HT-29 (cell line): Measurements from ENCODE around the gene POLN. TPM values are rescaled to one million over a fixed set of nuclear protein-coding genes. Genes with fewer than 3 reads are reported as not detected.

Experiments
- DNase-seq: peaks from one replicate; pipeline ENCODE4 v3.0.0-alpha.2; 2015; ENCODE audit warnings: low spot score
- total RNA-seq: library from RNA; depleted of rRNA; stranded (reverse); fragments of >200 nt; shearing (Covaris generic); gene quantifications from 2 replicates; pipeline ENCODE4 v1.2.3, GENCODE V29; 2014

The POLN gene
- total RNA-seq, 1 experiment from 2014 or later: 0.71 TPM

DNA sequence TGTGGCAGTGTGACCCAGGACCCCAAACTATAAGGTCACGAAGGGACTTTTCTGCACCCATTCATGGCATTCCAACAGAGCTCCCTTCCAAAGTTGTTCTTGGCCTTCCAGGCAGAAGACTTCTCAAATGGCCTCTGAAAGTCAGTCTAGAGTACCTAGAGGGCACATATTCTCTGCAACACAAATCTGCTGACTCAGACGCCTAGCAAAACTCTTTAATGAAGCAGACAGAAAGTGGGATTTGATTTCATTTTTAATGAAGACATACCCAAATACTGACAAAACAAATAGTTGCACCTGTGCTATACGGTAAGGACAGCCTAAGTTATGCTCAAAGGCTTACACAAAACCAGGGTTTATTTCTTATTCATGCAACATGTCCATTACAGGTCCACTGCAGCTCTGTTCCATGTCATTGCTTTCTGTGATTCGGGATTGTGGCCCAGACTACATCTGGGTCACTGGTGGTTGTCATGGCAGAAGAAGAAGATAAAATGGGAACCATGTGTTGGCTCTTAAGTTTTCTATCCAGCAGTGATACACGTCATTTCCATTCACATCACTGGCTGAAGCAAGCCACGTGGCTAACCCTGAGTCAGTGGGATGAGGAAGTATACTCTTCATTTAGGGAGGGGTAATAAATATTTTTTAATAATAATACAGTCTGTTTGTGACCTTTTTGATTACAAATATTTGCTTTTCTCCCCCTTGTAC lies 125.1 kb downstream of the POLN start:
- DNase-seq: no peak

DNA sequence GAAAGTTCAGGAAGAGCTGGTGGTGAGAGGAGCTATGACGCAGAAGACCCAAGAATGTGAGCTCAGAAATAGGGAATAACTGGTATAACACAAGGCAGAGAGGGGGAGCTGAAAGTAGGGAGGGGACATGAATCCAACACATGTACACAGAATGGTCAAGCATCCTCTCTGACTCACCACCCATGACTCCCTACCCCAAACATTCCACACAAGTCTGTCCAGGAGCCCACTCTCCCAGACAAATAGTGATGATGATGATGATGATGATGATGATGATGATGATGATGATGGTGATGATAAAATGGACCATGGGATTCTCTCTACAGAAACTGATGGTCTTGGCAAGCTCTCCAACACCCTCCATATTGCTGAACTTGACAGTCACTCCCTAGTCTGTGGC lies 136.4 kb downstream of the POLN start:
- no peak for DNase-seq

DNA sequence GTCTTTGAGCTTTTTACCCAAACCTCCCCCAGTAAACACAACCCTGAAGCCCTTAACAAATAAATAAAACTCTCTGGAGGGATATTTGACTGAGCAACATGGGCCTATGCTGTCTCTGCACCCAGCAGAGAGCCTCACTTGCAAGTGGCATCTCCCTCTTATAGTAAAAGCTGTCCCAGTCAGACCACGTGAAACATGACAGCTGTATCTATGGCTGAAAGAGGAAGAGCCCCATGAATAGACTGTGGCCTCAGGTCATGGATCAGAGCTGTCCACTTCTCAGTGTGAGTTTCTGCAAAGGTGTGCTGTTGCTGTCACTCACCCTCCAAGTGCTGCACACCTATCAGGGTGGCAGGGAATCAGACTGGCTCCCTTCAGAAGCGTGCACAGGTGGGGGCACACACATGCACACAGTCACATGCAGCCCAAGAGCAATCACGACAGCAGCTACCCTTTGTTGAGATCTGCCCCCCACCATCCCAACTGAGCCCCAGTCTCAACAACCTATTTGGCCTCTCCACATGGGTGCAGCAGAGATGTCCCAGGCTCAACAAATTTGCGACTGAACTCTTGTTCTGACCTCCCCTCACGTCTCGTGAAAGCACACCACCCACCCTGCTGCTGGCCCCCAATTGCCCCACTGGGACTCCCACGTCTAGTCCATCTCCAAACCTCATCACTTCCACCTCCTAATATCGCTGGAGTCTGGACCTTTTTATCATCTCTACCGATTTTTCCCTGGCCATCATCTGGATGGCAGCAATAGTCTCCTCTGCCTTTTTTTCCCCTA lies 137.2 kb downstream of the POLN start:
- DNase-seq: no peak

DNA sequence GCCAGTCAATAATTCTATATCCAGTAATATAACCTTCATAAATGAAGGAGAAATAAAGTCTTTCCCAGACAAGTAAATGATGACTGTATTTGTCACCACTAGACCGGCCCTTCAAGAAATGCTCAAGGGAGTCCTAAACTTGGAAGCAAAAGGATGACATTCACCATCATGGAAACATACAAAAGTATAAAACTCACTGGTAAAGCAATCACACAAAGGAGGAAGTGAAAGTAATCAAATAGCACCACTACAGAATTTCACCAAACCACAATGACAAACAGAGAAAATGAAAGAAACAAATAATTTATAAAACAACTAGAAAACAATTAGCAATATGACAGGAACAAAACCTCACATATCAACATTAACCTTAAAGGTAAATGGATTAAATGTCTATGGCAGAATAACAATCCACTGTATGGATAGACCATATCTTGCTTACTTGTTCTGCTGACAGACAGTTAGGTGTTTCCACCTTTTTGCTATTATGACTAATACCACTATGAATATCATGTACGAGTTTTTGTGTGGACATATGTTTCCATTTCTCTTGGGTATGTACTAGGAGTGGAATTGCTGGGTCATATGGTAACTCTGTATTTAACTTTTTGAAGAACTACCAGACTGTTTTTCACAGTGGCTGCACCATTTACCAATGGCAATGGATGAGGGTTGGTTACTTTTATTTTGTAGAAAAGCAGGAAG lies 137.9 kb downstream of the POLN start:
- no peak for DNase-seq

DNA sequence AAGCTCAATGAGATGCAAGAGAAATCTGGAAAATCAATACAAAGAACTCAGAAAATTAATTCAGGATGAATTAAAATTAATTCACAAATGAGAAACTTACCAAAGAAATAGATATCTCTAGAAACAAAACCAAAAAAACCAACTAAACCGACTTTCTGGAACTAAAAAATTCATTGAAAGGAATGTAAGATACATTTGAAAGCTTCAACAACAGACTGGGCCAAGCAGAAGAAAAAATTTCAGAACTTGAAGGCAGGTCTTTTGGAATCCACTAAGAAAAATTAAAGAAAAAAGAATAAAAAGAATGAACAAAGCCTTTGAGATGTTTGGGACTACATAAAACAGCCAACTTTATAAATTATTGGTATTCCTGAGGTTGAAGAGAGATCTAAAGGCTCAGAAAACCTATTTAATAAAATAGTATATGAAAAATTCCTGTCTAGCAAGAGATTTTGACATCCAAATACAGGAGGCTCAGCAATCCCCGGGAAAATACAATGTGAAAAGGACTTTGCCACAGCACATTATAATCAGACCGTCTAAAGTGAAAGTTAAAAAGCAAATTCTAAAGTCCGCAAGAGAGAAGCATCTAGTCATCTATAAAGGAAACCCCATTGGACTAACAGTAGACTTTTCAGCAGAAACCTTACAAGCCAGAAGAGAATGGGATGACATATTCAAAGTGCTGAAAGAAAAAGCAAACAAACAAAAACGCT lies 138.6 kb downstream of the POLN start:
- DNase-seq: no peak

DNA sequence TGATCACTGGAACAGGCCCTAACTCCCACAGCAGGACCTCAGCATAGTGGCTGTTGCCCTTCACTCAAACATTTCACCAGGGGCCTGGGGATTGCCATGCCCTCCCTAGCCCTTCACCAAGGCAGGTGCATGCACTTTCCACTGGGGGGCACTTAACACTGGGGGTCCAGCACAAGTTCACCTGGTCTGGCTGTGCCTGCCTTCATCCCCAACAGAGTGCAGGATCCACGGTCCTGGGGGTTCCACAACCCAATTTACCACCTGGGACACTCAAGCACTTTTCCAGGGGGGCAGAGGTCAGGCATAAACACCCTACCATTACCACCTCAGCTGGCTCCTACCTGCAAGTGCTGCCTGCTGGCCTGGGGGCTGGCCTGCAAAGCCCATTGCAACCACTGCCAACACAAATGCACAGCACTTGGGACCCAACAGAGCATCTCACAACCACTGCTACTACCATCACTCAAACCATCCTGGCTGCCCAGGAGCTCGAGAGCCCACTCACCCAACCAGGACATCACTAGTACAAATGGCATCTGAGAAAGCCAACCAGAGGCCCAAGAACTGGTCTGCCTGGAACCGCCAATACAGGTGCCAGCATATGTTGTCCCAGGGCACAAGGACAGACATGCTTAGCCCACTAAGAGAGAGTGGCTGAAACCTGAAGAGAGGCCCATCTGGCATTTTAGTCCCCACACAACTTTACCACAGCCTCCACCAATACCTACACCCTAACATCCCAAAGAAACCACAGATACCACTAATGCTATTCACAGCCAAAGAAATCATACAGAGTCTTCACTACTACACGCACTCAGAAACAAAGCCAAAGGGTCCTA lies 139.7 kb downstream of the POLN start:
- DNase-seq: no peak

DNA sequence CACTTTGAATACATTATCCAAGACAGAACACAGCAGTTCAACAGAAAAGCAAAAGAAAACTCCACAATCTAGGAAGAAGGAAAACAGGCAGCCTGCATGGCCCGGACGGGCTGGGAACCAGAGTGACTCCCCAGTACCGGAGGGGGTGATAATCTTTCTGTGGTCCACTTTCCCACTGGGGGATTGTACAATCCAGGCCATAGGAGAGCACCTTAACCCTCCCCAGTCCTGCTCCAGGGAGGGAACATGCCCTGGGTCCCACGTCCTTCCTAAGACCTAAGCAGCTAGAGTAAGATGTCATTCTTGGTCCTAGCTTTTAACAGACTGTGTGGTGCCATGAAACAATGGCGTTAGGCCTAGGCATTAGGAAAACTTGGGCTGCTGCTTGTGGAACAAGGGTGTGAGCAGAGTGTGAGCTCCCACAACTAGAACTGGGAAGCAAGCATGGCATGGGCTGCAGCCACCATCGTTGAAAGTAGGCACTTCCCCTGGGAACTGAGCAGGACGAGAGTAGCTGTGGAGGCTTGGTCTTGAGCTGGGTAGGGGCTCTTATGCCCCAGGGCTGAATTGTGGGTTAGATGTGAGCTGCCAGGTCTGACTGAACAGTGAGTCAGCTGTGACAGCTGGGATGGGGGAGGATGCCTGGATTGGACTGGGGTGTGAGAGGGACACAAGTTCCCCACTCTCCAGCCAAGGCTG lies 140.4 kb downstream of the POLN start:
- no peak for DNase-seq

DNA sequence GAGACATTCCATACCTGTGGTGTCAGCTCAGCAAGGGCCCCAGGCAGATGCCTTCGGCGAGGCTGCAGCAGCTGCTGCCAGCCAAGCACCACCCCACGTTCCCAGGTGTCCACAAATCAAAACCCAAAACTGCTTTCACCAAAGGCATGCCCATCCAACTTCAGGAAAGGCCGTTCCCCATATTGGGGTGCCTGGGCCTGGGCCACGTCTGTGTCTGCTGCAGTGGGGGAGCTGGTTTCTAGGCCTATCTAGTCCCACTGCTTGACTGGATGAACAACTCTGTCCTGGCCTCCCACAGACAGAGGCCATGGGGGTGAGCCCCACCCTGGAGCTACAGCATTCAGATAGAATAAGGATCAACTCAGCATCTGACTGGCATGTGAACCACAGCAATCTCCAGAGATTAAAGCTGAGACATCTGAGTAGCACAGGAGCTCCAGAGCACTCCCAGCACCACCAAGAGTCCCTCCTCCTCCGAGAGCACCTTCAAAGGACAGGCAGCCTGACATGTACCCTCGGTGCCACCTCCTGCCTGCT lies 145.8 kb downstream of the POLN start:
- no peak for DNase-seq

DNA sequence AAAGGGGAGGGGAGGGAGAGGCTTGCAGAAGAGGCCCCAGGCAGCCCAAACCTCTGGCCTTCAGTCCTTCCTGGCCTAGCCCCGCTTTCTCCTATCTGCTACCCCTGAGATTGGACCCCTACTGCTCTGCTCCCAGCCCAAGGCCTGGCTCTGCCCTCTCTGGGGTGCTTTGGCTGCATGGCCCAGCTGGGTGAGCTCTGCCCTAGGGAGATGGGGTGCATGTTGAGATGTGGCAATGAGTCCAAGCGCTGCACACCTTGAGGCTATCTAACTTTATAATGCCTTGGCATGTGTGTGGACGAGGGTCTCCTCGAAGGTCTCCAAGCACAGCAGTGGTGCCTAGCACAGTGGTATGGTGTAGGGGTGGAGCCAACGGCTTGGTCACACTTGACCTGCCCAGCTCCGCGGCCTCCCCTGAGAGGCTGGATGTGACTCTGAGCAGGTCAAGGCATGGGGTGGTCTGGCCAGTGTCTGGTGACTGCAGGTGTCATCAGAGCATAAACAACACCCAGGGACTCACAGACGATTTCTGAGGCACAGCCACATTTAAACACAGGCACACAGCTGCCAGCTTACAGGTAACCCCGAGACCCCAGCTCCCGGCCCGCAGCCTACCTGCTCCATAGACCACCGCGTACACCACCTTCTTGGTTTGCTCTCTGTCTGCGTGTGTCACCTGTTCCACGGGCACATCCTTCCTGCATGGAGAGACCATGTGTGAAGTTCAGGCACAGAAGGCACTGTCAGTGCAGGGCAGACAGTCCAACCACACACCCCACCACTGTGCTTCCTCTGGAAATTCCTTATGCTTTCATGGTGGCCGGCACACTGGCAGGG lies 146.5 kb downstream of the POLN start:
- DNase-seq: no peak

DNA sequence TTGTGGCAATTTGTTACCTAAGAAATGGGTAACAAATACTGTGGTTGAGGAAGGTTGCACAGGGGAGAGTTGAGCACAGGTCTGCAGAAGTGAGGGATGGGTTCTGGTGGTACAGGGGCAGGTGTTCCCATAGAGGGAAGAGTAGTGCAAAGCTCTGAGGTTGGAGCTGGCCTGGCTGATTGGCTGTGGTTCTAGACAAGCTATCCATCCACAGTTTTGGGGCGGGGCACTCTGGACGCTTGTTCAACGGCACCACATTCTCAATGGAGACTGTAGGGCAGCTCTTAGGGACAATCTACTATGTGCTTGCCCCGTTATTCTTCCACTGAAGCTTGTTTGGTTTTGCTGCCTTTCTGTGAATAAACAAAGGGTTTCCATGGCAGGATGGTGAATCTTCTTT lies 147.4 kb downstream of the POLN start:
- DNase-seq: no peak

DNA sequence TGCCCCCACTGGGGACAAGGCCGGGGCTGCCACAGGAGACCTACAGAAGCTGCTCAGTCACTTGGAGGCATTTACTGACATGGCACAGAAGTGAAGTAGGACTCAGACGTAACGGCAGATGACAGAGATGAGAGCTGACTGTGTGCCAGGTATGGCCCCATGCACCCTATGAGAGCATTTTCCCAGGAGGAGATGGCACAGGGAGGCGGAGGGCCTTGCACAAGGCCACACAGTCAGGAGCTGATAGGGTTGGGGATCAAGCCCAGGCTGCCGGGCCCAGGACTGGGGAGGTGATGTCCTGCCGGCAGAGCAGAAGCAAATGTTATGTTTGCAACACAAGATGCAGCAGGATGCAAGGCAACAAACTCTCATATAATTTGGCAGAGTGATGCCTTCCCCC lies 148.7 kb downstream of the POLN start:
- no peak for DNase-seq

DNA sequence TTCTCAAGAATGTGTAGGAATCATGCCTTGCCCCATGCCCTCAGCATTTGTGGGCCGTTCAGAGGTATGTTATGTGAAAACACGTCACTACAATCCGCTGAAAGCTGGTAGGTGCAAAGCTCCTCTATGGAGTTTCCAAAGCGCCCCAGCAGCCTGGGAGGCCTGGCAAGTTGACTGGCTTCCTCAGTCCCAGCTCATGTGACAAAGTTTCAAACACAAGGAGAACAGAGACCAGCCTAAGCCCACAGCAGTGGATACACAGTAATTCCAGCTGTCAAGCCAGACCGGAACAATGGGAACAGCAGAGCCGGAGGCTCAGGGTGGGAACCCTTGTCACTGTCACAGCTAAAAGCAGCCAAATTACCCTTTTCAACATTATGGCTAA lies 149.3 kb downstream of the POLN start:
- no peak for DNase-seq

DNA sequence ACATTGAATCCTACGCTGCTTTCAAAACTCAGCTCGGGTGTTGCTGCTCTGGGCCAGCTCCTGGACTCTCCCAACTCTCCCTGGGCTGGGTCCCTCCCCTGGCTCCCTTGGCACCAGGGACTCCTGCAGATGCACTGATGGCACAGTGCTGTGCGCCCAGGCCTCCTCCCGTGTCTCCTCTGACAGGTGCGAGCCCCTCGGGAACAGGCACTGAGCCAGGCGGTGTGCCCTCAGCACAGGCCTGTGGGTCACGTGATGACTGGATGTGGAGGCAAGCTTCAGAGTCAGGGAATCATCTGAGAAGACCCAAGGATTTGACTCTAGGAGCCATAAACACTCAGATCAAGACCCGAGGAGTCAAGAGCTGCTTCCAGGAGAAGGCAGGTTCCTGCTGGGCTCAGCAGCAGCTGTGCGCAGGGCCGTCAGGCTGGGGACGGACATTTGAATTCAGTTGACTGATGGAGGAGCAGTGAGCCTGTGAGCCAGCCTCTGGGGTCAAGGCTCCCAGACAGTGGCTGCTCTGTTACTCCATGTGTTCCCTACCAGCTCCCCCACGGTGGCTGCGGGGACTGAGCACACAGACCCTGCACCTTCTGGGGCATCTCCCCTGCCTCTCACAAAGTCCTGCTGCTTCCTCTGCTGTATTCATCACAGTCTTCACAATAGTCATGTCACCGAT lies 149.8 kb downstream of the POLN start:
- no peak for DNase-seq

DNA sequence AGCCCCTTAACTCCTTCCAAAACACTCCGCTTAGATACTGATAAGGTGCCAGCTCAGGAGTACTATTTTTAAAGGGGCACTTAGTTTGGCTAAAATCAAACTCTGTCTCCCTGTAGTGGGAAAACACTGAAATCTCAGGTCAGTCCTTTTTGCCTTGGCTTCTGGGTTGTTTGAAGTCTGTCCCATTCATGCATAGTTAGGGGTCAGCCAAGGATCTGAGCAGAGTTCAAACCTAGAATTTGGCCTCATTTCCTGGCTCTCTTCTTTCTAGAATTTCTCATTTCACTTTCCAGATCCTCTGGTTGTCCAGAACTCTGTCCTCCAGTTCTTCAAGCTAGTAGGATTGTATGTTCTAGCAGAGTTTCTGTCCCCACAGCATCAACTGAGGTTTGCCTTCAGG lies 151.3 kb downstream of the POLN start:
- no peak for DNase-seq

DNA sequence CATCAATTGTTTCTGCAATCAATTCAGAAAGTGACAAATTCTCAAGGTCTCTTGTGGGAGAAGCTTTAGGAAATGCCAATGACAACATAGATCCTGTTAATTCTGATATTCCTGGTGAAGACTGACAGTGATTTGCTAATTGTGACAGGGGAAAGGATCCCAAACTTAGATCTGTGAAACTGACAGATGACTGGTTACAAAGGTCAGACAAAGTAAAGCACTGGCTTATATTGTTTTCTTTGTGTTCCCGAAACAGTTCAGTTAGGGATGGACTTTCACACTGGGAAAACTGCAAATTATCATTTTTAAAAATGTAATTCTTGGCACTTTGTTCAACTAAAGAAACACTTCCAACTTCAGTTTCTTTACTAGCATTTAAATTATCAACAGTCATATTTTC lies 152.7 kb downstream of the POLN start:
- no peak for DNase-seq

DNA sequence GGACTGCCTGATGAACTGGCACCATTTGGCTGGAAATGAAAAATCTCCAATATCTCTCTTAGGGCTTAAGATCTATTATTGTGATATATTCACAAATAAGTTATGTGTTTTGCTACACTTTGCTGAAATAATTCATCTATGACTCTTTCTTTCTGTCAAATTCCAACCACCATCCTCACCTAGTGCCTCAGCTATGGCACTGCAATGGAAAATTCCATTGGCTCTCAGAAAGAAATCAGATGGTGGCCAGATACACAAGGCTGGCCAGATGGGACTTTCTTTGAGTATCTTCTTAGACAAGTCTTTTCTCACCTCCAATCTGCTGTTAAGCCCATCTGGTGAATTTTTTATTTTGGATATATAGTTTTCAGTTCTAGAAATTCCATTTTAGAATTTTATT lies 154.8 kb downstream of the POLN start:
- DNase-seq: peak; percentile 14

DNA sequence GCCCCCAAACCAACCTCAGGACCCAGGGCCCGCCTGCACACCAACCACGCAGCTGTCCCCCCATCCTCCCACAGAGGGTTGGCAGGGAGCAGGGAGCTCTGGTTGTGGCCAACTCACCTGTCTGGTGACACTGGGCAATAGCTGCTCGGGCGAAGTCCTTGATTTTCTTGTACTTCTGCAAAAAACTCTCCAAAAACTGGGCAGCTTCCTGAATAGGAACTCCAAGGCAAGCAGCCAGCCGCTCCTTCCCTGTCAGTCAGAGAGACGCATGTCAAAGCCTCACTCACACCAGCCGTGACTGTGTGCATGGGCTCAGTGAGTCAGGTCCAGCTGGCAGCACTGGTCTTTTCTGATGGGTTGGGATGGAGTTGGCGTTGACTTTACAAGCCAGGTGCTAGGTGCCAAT lies 156.4 kb downstream of the POLN start:
- no peak for DNase-seq

DNA sequence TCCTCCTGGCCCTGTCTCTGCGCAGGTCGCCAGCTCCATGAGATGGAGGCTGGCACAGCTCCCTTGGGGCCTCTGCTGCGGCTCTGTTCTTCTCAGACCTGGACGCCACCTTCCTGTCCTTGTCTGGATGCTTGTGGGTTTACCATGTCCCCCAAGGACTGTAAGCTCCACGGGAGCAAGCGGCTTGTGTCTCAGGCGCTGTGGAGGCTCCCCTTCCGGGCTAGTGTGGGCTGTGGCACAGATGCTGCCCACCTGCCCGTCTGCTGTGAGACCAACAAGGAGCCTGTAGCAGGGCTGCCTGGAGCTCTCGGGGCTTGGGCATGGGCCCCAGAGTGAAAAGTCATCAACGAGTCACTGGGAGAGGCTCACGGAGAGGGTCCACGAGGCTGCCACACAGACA lies 157.6 kb downstream of the POLN start:
- no peak for DNase-seq

DNA sequence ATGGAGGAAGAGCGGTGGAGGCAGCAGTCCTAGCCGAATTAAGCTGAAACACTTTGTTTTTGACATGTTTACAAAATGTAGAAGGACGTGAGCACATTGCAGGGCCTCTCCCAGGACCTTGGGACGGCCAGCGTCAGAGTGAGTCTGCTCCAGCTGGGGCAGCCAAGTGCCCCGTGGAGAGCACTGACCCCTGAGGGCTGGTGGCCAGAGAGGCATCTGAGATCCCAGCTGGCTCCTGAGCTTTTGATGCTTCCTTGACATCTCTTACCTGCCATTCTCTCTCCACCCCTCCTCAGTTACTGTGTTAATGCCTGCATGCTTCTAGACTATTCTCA lies 158.1 kb downstream of the POLN start:
- DNase-seq: no peak
